ENCODE measurements around the gene CNOT1.

GRCh38 chr16:58487566-58488351 is 141.9 kb downstream of the CNOT1 start:
- no peak for TF ChIP-seq ZFP30 (CRISPR knock-in tag; IDR thresholded peaks at IDR 0.05)
- no peak for TF ChIP-seq ARNTL (CRISPR knock-in tag; IDR thresholded peaks at IDR 0.05; ENCODE audit: borderline replicate concordance, low read depth)
- TF ChIP-seq, protein P1, sequence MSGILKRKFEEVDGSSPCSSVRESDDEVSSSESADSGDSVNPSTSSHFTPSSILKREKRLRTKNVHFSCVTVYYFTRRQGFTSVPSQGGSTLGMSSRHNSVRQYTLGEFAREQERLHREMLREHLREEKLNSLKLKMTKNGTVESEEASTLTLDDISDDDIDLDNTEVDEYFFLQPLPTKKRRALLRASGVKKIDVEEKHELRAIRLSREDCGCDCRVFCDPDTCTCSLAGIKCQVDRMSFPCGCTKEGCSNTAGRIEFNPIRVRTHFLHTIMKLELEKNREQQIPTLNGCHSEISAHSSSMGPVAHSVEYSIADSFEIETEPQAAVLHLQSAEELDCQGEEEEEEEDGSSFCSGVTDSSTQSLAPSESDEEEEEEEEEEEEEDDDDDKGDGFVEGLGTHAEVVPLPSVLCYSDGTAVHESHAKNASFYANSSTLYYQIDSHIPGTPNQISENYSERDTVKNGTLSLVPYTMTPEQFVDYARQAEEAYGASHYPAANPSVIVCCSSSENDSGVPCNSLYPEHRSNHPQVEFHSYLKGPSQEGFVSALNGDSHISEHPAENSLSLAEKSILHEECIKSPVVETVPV (CRISPR knock-in tag; IDR thresholded peaks at IDR 0.05): no peak
- TF ChIP-seq, protein P2, sequence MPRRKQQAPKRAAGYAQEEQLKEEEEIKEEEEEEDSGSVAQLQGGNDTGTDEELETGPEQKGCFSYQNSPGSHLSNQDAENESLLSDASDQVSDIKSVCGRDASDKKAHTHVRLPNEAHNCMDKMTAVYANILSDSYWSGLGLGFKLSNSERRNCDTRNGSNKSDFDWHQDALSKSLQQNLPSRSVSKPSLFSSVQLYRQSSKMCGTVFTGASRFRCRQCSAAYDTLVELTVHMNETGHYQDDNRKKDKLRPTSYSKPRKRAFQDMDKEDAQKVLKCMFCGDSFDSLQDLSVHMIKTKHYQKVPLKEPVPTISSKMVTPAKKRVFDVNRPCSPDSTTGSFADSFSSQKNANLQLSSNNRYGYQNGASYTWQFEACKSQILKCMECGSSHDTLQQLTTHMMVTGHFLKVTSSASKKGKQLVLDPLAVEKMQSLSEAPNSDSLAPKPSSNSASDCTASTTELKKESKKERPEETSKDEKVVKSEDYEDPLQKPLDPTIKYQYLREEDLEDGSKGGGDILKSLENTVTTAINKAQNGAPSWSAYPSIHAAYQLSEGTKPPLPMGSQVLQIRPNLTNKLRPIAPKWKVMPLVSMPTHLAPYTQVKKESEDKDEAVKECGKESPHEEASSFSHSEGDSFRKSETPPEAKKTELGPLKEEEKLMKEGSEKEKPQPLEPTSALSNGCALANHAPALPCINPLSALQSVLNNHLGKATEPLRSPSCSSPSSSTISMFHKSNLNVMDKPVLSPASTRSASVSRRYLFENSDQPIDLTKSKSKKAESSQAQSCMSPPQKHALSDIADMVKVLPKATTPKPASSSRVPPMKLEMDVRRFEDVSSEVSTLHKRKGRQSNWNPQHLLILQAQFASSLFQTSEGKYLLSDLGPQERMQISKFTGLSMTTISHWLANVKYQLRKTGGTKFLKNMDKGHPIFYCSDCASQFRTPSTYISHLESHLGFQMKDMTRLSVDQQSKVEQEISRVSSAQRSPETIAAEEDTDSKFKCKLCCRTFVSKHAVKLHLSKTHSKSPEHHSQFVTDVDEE (CRISPR knock-in tag; IDR thresholded peaks at IDR 0.05): no peak
- no peak for TF ChIP-seq ZFP3 (CRISPR knock-in tag; IDR thresholded peaks at IDR 0.05)
- TF ChIP-seq ZNF8 (CRISPR knock-in tag; IDR thresholded peaks at IDR 0.05): no peak
- TF ChIP-seq, protein P3, sequence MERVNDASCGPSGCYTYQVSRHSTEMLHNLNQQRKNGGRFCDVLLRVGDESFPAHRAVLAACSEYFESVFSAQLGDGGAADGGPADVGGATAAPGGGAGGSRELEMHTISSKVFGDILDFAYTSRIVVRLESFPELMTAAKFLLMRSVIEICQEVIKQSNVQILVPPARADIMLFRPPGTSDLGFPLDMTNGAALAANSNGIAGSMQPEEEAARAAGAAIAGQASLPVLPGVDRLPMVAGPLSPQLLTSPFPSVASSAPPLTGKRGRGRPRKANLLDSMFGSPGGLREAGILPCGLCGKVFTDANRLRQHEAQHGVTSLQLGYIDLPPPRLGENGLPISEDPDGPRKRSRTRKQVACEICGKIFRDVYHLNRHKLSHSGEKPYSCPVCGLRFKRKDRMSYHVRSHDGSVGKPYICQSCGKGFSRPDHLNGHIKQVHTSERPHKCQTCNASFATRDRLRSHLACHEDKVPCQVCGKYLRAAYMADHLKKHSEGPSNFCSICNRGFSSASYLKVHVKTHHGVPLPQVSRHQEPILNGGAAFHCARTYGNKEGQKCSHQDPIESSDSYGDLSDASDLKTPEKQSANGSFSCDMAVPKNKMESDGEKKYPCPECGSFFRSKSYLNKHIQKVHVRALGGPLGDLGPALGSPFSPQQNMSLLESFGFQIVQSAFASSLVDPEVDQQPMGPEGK (CRISPR knock-in tag; IDR thresholded peaks at IDR 0.05; ENCODE audit: borderline replicate concordance): no peak
- no peak for TF ChIP-seq ESRRG (CRISPR knock-in tag; IDR thresholded peaks at IDR 0.05)
